Liver (tissue), 3 donors: ENCODE measurements around the gene IL1RAPL1.

Experiments used
- CTCF ChIP-seq: fragments of 150-350 bp; IDR thresholded peaks from 2 replicates; pipeline ENCODE4 v1.5.1; 2017; ENCODE audit warnings: improper control_type of control experiment, low read depth, low read length; ENCODE audit not compliant: missing input control
- FOXA1 ChIP-seq: IDR thresholded peaks from 2 replicates; pipeline ENCODE4 v1.6.1; 2016; ENCODE audit warnings: antibody characterized with exemption
- GABPA ChIP-seq, 2 donors: IDR thresholded peaks in 1 of 2; conservative IDR thresholded peaks in 1 of 2; 2 replicates each; pipeline ENCODE4 v1.6.1; 2016; ENCODE audit warnings: antibody characterized with exemption in 2 of 2, mild to moderate bottlenecking in 1 of 2, moderate library complexity in 1 of 2
- JUND ChIP-seq, 2 donors: IDR thresholded peaks; 2 replicates each; pipeline ENCODE4 v1.6.1; 2016; ENCODE audit warnings: antibody characterized with exemption in 2 of 2
- MAX ChIP-seq: IDR thresholded peaks from 2 replicates; pipeline ENCODE4 v1.6.1; 2016; ENCODE audit warnings: antibody characterized with exemption
- SP1 ChIP-seq: IDR thresholded peaks from 2 replicates; pipeline ENCODE4 v1.6.1; 2018; ENCODE audit warnings: antibody characterized with exemption, mild to moderate bottlenecking
- TAF1 ChIP-seq: conservative IDR thresholded peaks from 2 replicates; pipeline ENCODE4 v1.6.1; 2016; ENCODE audit warnings: antibody characterized with exemption, mild to moderate bottlenecking
- YY1 ChIP-seq: IDR thresholded peaks from 2 replicates; pipeline ENCODE4 v1.6.1; 2016; ENCODE audit warnings: antibody characterized with exemption, mild to moderate bottlenecking
- TF ChIP-seq, protein P1 (sequence below): IDR thresholded peaks from 2 replicates; pipeline ENCODE4 v1.6.1; 2016; ENCODE audit warnings: antibody characterized with exemption, mild to moderate bottlenecking
- donor health status: healthy.
- donor health status: healthy.

DNA sequence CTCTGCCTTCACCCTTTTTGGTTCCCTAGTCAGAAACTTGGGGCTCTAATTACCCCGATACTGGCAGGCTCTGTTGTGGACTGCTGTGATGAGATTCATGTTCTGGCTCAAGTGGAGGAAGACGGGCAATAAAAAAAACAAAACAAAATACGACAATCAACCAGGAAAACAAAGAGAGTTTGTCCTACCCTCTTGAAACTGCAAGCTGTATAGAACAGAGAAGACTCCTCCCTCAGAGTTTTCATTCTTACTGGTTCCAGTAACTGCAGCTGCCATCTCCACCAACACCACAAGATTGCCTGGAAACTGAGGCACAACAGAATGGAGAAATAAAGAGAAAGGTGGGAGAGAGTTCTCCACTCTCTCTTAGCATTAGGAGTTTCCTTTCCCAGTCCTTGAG is 11.1 kb upstream of the IL1RAPL1 start:
- no peak for TF ChIP-seq CTCF
- TF ChIP-seq JUND (IDR thresholded peaks at IDR 0.05), result no peak
- TF ChIP-seq SP1, result no peak
- TF ChIP-seq YY1, result no peak
- no peak for TF ChIP-seq GABPA (IDR thresholded peaks at IDR 0.05 in 1 of 2, conservative IDR thresholded peaks at IDR 0.05 in 1 of 2)
- no peak for TF ChIP-seq TAF1
- TF ChIP-seq, protein P1, sequence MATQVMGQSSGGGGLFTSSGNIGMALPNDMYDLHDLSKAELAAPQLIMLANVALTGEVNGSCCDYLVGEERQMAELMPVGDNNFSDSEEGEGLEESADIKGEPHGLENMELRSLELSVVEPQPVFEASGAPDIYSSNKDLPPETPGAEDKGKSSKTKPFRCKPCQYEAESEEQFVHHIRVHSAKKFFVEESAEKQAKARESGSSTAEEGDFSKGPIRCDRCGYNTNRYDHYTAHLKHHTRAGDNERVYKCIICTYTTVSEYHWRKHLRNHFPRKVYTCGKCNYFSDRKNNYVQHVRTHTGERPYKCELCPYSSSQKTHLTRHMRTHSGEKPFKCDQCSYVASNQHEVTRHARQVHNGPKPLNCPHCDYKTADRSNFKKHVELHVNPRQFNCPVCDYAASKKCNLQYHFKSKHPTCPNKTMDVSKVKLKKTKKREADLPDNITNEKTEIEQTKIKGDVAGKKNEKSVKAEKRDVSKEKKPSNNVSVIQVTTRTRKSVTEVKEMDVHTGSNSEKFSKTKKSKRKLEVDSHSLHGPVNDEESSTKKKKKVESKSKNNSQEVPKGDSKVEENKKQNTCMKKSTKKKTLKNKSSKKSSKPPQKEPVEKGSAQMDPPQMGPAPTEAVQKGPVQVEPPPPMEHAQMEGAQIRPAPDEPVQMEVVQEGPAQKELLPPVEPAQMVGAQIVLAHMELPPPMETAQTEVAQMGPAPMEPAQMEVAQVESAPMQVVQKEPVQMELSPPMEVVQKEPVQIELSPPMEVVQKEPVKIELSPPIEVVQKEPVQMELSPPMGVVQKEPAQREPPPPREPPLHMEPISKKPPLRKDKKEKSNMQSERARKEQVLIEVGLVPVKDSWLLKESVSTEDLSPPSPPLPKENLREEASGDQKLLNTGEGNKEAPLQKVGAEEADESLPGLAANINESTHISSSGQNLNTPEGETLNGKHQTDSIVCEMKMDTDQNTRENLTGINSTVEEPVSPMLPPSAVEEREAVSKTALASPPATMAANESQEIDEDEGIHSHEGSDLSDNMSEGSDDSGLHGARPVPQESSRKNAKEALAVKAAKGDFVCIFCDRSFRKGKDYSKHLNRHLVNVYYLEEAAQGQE, result no peak
- TF ChIP-seq FOXA1, result no peak
- no peak for TF ChIP-seq MAX
